ENCODE data around the gene PARP9. TPM values are rescaled to one million over a fixed set of nuclear protein-coding genes. Genes with fewer than 3 reads are reported as not detected.
A peak's percentile ranks its signal among the peaks of the same experiment; 100 is the strongest.

PARP9 gene
- total and polyA plus RNA-seq, 2 of the 13 experiments (the other 11 are each of a cell fraction or from before 2014, with no cell fraction given), result 6.5 to 10.6 TPM

DNA sequence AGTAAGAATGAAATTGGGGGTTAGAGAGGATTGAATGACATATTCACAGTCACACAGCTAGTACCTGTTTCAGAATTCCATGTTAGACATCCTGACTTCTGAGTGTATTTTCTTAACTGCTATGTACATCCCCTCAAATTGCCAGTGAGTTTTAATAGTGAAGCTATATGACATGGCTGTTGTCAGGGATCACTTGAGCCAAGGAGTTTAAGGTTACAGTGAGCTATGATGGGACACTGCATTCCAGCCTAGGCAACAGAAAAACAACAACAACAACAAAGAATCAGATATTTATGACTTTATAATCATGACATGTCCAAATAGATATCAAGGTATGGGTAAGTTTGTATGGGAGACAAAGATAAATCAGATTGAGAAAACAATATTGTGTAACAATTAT lies 29.9 kb upstream of the PARP9 start:
- no peak for FAIRE-seq
- no peak for DNase-seq (ENCODE audit: low spot score)
- POLR2A ChIA-PET, result no interaction called here
- no TSS peak for BruUV-seq (replicated peaks)
- Histone ChIP-seq H3K36me3 (replicated peaks in 1 of 2; ENCODE audit: control insufficient read depth in 1 of 2, insufficient read depth in 2 of 2, low read length in 2 of 2) (no peaks in the 10 kb centered on the region), H3K9ac (ENCODE audit: insufficient read depth, low read depth, low read length) (no peak overlapping the region), H3K79me2 (ENCODE audit: insufficient read depth, low read length) (no peaks in the 10 kb centered on the region), H3K4me3 (replicated peaks in 1 of 3; ENCODE audit: insufficient read depth in 1 of 3, low read depth in 2 of 3, low read length in 3 of 3) (no peak overlapping the region), H3K27me3 (ENCODE audit: control insufficient read depth in 1 of 2, insufficient read depth in 2 of 2, low read length in 2 of 2) (no peaks in the 10 kb centered on the region), H3K4me1 (ENCODE audit: insufficient read depth, low read length) (no peaks in the 10 kb centered on the region), H3K4me2 (ENCODE audit: low read depth, low read length) (no peak overlapping the region), H4K20me1 (ENCODE audit: insufficient read depth, low read length) (no peaks in the 10 kb centered on the region), H3K9me3 (ENCODE audit: low read length) (no peaks in the 10 kb centered on the region), H3K27ac (ENCODE audit: extremely low read length, insufficient read depth, low read length) (no peak overlapping the region), H2AFZ (ENCODE audit: low read length) (no peak overlapping the region)
- in situ Hi-C loops (cut with HindIII; ENCODE audit: extremely low pct_ligation_motif_present, low pct_unique_long_range_greater_than_20kb) (no loop called here), intact Hi-C loops (cut with micrococcal nuclease; ENCODE audit: unreplicated experiment) (no loop called here)
- CTCF ChIA-PET (ENCODE audit: low intra/inter-chr PET ratio, low total read pairs), result no interaction called here
- TF ChIP-seq, protein P1, sequence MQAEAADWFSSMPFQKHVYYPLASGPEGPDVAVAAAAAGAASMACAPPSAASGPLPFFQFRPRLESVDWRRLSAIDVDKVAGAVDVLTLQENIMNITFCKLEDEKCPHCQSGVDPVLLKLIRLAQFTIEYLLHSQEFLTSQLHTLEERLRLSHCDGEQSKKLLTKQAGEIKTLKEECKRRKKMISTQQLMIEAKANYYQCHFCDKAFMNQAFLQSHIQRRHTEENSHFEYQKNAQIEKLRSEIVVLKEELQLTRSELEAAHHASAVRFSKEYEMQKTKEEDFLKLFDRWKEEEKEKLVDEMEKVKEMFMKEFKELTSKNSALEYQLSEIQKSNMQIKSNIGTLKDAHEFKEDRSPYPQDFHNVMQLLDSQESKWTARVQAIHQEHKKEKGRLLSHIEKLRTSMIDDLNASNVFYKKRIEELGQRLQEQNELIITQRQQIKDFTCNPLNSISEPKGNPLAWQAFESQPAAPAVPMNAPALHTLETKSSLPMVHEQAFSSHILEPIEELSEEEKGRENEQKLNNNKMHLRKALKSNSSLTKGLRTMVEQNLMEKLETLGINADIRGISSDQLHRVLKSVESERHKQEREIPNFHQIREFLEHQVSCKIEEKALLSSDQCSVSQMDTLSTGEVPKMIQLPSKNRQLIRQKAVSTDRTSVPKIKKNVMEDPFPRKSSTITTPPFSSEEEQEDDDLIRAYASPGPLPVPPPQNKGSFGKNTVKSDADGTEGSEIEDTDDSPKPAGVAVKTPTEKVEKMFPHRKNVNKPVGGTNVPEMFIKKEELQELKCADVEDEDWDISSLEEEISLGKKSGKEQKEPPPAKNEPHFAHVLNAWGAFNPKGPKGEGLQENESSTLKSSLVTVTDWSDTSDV (CRISPR knock-in tag; IDR thresholded peaks at IDR 0.05), result no peak
- TF ChIP-seq CEBPB (IDR thresholded peaks at IDR 0.05; ENCODE audit: borderline replicate concordance, low read depth, low read length), result 0 out of 2 replicates have a peak, but pooled peaks have one; percentile 27
- TF ChIP-seq ZNF350 (CRISPR knock-in tag; IDR thresholded peaks at IDR 0.05; ENCODE audit: borderline replicate concordance, low read depth), result no peak
- TF ChIP-seq ZNF598 (CRISPR knock-in tag; IDR thresholded peaks at IDR 0.05; ENCODE audit: borderline replicate concordance), result no peak
- TF ChIP-seq, protein P2, sequence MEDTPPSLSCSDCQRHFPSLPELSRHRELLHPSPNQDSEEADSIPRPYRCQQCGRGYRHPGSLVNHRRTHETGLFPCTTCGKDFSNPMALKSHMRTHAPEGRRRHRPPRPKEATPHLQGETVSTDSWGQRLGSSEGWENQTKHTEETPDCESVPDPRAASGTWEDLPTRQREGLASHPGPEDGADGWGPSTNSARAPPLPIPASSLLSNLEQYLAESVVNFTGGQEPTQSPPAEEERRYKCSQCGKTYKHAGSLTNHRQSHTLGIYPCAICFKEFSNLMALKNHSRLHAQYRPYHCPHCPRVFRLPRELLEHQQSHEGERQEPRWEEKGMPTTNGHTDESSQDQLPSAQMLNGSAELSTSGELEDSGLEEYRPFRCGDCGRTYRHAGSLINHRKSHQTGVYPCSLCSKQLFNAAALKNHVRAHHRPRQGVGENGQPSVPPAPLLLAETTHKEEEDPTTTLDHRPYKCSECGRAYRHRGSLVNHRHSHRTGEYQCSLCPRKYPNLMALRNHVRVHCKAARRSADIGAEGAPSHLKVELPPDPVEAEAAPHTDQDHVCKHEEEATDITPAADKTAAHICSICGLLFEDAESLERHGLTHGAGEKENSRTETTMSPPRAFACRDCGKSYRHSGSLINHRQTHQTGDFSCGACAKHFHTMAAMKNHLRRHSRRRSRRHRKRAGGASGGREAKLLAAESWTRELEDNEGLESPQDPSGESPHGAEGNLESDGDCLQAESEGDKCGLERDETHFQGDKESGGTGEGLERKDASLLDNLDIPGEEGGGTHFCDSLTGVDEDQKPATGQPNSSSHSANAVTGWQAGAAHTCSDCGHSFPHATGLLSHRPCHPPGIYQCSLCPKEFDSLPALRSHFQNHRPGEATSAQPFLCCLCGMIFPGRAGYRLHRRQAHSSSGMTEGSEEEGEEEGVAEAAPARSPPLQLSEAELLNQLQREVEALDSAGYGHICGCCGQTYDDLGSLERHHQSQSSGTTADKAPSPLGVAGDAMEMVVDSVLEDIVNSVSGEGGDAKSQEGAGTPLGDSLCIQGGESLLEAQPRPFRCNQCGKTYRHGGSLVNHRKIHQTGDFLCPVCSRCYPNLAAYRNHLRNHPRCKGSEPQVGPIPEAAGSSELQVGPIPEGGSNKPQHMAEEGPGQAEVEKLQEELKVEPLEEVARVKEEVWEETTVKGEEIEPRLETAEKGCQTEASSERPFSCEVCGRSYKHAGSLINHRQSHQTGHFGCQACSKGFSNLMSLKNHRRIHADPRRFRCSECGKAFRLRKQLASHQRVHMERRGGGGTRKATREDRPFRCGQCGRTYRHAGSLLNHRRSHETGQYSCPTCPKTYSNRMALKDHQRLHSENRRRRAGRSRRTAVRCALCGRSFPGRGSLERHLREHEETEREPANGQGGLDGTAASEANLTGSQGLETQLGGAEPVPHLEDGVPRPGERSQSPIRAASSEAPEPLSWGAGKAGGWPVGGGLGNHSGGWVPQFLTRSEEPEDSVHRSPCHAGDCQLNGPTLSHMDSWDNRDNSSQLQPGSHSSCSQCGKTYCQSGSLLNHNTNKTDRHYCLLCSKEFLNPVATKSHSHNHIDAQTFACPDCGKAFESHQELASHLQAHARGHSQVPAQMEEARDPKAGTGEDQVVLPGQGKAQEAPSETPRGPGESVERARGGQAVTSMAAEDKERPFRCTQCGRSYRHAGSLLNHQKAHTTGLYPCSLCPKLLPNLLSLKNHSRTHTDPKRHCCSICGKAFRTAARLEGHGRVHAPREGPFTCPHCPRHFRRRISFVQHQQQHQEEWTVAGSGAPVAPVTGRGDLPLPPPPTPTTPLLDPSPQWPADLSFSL (CRISPR knock-in tag; IDR thresholded peaks at IDR 0.05), result no peak
- ATAC-seq, result no peak
